GM23338 (cell line): ENCODE results near the gene ANKRD44. TPM values are rescaled to one million over a fixed set of nuclear protein-coding genes. Genes with fewer than 3 reads are reported as not detected.

Experiments
- ATAC-seq: fragments of 200-7000 bp; cut with Tn5 transposase; 3 replicates; pipeline ENCODE4 v1.9.1; 2020
- DNase-seq: peaks from one replicate; pipeline ENCODE4 v3.0.0-alpha.2; 2015; ENCODE audit warnings: low spot score
- H2AFZ ChIP-seq: fragments of 200-600 bp; sonication (generic); 2 replicates; pipeline ENCODE4 v1.8.0; 2016; ENCODE audit warnings: antibody characterized with exemption, mild to moderate bottlenecking, moderate library complexity
- H3F3A ChIP-seq: fragments of 200-600 bp; sonication (generic); replicated peaks from 2 replicates; pipeline ENCODE4 v1.8.0; 2017; ENCODE audit warnings: antibody characterized with exemption, mixed run types, low read depth
- H3K27ac ChIP-seq: fragments of 200-600 bp; sonication (generic); 2 replicates; pipeline ENCODE4 v1.6.1; 2016; ENCODE audit warnings: low read depth
- H3K27me3 ChIP-seq: fragments of 200-600 bp; sonication (generic); 2 replicates; pipeline ENCODE4 v1.8.0; 2016; ENCODE audit warnings: mild to moderate bottlenecking, mixed run types, moderate library complexity; ENCODE audit not compliant: insufficient read depth
- H3K36me3 ChIP-seq: fragments of 200-600 bp; sonication (generic); 2 replicates; pipeline ENCODE4 v1.8.0; 2016; ENCODE audit warnings: mild to moderate bottlenecking; ENCODE audit not compliant: insufficient read depth
- H3K4me1 ChIP-seq: fragments of 200-600 bp; sonication (generic); 2 replicates; pipeline ENCODE4 v1.8.0; 2016; ENCODE audit warnings: mild to moderate bottlenecking, moderate library complexity; ENCODE audit not compliant: insufficient read depth
- H3K4me2 ChIP-seq: fragments of 200-600 bp; sonication (generic); 2 replicates; pipeline ENCODE4 v1.7.1; 2017; ENCODE audit warnings: mixed run types
- H3K4me3 ChIP-seq: fragments of 200-600 bp; sonication (generic); 2 replicates; pipeline ENCODE4 v1.6.1; 2016; ENCODE audit warnings: mixed run types
- H3K79me2 ChIP-seq: fragments of 200-600 bp; sonication (generic); replicated peaks from 2 replicates; pipeline ENCODE4 v1.8.0; 2017; ENCODE audit warnings: mild to moderate bottlenecking; ENCODE audit not compliant: insufficient read depth
- H3K9me2 ChIP-seq: fragments of 200-600 bp; sonication (generic); 2 replicates; pipeline ENCODE4 v1.8.0; 2017; ENCODE audit not compliant: insufficient read depth
- H4K20me1 ChIP-seq: fragments of 200-600 bp; sonication (generic); replicated peaks from 2 replicates; pipeline ENCODE4 v1.8.0; 2017; ENCODE audit warnings: mild to moderate bottlenecking; ENCODE audit not compliant: insufficient read depth
- H3K27ac Mint-ChIP-seq: 2 replicates; pipeline ENCODE4 v1.8.0; 2020; ENCODE audit warnings: inconsistent platforms, mild to moderate bottlenecking, moderate library complexity, mixed read lengths
- H3K27me3 Mint-ChIP-seq: 3 replicates; pipeline ENCODE4 v1.8.0; 2022; ENCODE audit warnings: low read depth, mild to moderate bottlenecking, moderate library complexity, mixed read lengths, inconsistent platforms; ENCODE audit not compliant: insufficient read depth, poor library complexity
- H3K36me3 Mint-ChIP-seq: 3 replicates; pipeline ENCODE4 v1.8.0; 2021; ENCODE audit warnings: low read depth, mild to moderate bottlenecking, inconsistent platforms, moderate library complexity, mixed read lengths
- H3K4me1 Mint-ChIP-seq: 3 replicates; pipeline ENCODE4 v1.8.0; 2020; ENCODE audit warnings: mild to moderate bottlenecking, inconsistent platforms, mixed read lengths
- H3K4me3 Mint-ChIP-seq: 3 replicates; pipeline ENCODE4 v1.8.0; 2021; ENCODE audit warnings: moderate library complexity, mild to moderate bottlenecking, inconsistent platforms, mixed read lengths
- H3K9me3 Mint-ChIP-seq: 3 replicates; pipeline ENCODE4 v1.8.0; 2020; ENCODE audit warnings: moderate library complexity, mild to moderate bottlenecking, inconsistent platforms, mixed read lengths
- CREB1 ChIP-seq: fragments of 250-450 bp; sonication (Bioruptor Pico); IDR thresholded peaks from 2 replicates; pipeline ENCODE4 v1.5.0; 2020; ENCODE audit warnings: low read depth, mild to moderate bottlenecking, moderate library complexity
- CTCF ChIP-seq, 2 experiments: fragments of 200-600 bp in 1 of 2; sonication (generic) in 1 of 2; conservative IDR thresholded peaks; 2 replicates each; pipeline versions ENCODE4 v1.5.1 to v1.6.1; 2016 to 2017; ENCODE audit warnings: antibody characterized with exemption in 2 of 2, low read depth in 2 of 2, mild to moderate bottlenecking in 2 of 2, moderate library complexity in 1 of 2
- EZH2 ChIP-seq: fragments of 200-600 bp; sonication (generic); IDR thresholded peaks from one replicate; pipeline ENCODE4 v1.8.0; 2017; ENCODE audit warnings: antibody characterized with exemption, mild to moderate bottlenecking, low read depth; ENCODE audit not compliant: unreplicated experiment
- EZH2phosphoT487 ChIP-seq: fragments of 200-600 bp; sonication (generic); IDR thresholded peaks from one replicate; pipeline ENCODE4 v1.8.1; 2018; ENCODE audit warnings: antibody characterized with exemption; ENCODE audit not compliant: unreplicated experiment
- JUNB ChIP-seq: IDR thresholded peaks from one replicate; pipeline ENCODE4 v1.6.1; 2016; ENCODE audit warnings: antibody characterized with exemption; ENCODE audit not compliant: unreplicated experiment
- POLR2AphosphoS5 ChIP-seq: IDR thresholded peaks from 2 replicates; pipeline ENCODE4 v1.6.1; 2016; ENCODE audit warnings: antibody characterized with exemption, low read depth
- ZNF114 ChIP-seq: fragments of 250-450 bp; sonication (Bioruptor Pico); IDR thresholded peaks from 2 replicates; pipeline ENCODE4 v1.5.0; 2020; ENCODE audit warnings: mild to moderate bottlenecking, moderate library complexity
- polyA plus RNA-seq: library from polyadenylated mRNA; unstranded; fragments of >200 nt; fragmentation: Nextera tagmentation; extraction: Ambion mirVana; gene quantifications from 2 replicates; pipeline ENCODE4 v1.2.1, GENCODE V29; 2016
- total RNA-seq: library from RNA; depleted of rRNA; stranded (reverse); fragments of >200 nt; shearing (Covaris generic); gene quantifications from 2 replicates; pipeline ENCODE4 v1.2.3, GENCODE V29; 2014
- TF ChIP-seq, protein P1 (sequence below): fragments of 250-450 bp; sonication (Bioruptor Pico); IDR thresholded peaks from 2 replicates; pipeline ENCODE4 v1.5.0; 2020; ENCODE audit warnings: mild to moderate bottlenecking, moderate library complexity

Gene ANKRD44
- total and polyA plus RNA-seq, 2 experiments from 2014 or later, result 0.44 to 0.56 TPM

- no peak for TF ChIP-seq CTCF (conservative IDR thresholded peaks at IDR 0.05; ENCODE audit: low read depth in 2 of 2)
- no peak for TF ChIP-seq CREB1 (CRISPR knock-in tag)
Measured at GRCh38 chr2:196987298-196987648, 323.3 kb downstream of the ANKRD44 start (continued).

DNA sequence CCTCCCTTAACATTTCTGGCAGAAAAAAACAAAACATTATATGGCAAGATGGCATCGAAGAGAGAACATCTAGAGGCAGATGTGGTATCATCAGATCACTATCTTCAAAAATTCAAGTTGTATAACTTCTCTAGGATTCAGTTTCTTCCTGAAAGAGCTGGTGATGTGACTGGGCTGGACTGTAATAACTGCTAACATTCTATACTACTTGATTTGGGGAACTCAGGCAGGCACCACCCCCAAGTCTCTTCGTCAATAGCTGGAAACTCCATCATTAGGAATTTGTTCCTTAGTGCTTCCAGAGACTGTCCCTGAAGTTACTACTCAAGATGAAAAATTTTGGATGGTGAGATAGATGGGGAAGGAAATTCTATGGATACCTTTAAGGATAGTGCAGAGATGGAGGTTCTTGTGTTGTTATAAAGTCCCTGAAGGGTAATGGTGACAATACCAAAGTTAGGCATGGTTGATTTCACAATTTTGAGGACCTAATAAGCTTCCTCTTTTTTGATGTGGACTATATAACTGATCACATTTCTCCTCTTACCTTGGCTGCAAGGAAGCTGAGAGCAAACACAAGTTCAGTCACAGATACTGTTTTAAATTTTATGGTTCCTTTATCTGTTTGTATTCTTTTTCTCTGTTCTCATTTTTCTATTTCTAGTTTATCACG is 324.9 kb downstream of the ANKRD44 start:
- no peak for DNase-seq
- Histone ChIP-seq H3K27me3 (no peaks in the 10 kb centered on the region), H3K9me2 (no peaks in the 10 kb centered on the region), H3F3A (no peaks in the 10 kb centered on the region), H3K4me1 (peaks cover 11% of the 10 kb centered on the region; the same call in 1 of the 2 replicates), H3K27ac (no peak overlapping the region), H3K4me2 (no peak overlapping the region), H3K79me2 (no peaks in the 10 kb centered on the region), H2AFZ (no peak overlapping the region), H4K20me1 (no peaks in the 10 kb centered on the region), H3K4me3 (no peak overlapping the region), H3K36me3 (no peaks in the 10 kb centered on the region)
- H3K27ac Mint-ChIP-seq, result no peak overlapping the region
- no peak for TF ChIP-seq ZNF114
- no peak for TF ChIP-seq EZH2
- no peak for TF ChIP-seq JUNB
- no peak for TF ChIP-seq CTCF (conservative IDR thresholded peaks at IDR 0.05; ENCODE audit: low read depth in 2 of 2)
- no peak for TF ChIP-seq EZH2phosphoT487
- no peak for TF ChIP-seq POLR2AphosphoS5
- TF ChIP-seq CREB1 (CRISPR knock-in tag), result no peak
- TF ChIP-seq, protein P1, sequence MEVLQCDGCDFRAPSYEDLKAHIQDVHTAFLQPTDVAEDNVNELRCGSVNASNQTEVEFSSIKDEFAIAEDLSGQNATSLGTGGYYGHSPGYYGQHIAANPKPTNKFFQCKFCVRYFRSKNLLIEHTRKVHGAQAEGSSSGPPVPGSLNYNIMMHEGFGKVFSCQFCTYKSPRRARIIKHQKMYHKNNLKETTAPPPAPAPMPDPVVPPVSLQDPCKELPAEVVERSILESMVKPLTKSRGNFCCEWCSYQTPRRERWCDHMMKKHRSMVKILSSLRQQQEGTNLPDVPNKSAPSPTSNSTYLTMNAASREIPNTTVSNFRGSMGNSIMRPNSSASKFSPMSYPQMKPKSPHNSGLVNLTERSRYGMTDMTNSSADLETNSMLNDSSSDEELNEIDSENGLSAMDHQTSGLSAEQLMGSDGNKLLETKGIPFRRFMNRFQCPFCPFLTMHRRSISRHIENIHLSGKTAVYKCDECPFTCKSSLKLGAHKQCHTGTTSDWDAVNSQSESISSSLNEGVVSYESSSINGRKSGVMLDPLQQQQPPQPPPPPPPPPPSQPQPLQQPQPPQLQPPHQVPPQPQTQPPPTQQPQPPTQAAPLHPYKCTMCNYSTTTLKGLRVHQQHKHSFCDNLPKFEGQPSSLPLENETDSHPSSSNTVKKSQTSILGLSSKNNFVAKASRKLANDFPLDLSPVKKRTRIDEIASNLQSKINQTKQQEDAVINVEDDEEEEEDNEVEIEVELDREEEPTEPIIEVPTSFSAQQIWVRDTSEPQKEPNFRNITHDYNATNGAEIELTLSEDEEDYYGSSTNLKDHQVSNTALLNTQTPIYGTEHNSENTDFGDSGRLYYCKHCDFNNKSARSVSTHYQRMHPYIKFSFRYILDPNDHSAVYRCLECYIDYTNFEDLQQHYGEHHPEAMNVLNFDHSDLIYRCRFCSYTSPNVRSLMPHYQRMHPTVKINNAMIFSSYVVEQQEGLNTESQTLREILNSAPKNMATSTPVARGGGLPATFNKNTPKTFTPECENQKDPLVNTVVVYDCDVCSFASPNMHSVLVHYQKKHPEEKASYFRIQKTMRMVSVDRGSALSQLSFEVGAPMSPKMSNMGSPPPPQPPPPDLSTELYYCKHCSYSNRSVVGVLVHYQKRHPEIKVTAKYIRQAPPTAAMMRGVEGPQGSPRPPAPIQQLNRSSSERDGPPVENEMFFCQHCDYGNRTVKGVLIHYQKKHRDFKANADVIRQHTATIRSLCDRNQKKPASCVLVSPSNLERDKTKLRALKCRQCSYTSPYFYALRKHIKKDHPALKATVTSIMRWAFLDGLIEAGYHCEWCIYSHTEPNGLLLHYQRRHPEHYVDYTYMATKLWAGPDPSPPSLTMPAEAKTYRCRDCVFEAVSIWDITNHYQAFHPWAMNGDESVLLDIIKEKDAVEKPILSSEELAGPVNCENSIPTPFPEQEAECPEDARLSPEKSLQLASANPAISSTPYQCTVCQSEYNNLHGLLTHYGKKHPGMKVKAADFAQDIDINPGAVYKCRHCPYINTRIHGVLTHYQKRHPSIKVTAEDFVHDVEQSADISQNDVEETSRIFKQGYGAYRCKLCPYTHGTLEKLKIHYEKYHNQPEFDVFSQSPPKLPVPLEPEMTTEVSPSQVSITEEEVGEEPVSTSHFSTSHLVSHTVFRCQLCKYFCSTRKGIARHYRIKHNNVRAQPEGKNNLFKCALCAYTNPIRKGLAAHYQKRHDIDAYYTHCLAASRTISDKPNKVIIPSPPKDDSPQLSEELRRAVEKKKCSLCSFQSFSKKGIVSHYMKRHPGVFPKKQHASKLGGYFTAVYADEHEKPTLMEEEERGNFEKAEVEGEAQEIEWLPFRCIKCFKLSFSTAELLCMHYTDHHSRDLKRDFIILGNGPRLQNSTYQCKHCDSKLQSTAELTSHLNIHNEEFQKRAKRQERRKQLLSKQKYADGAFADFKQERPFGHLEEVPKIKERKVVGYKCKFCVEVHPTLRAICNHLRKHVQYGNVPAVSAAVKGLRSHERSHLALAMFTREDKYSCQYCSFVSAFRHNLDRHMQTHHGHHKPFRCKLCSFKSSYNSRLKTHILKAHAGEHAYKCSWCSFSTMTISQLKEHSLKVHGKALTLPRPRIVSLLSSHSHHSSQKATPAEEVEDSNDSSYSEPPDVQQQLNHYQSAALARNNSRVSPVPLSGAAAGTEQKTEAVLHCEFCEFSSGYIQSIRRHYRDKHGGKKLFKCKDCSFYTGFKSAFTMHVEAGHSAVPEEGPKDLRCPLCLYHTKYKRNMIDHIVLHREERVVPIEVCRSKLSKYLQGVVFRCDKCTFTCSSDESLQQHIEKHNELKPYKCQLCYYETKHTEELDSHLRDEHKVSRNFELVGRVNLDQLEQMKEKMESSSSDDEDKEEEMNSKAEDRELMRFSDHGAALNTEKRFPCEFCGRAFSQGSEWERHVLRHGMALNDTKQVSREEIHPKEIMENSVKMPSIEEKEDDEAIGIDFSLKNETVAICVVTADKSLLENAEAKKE (CRISPR knock-in tag), result no peak
- H3K27me3 Mint-ChIP-seq, result peaks cover 2% of the 10 kb centered on the region
- no peak for ATAC-seq
- H3K4me1 Mint-ChIP-seq, result peaks cover 21% of the 10 kb centered on the region; the same call in 2 of the 3 replicates
- no peak overlapping the region for H3K4me3 Mint-ChIP-seq
- no peaks in the 10 kb centered on the region for H3K36me3 Mint-ChIP-seq
- H3K9me3 Mint-ChIP-seq, result no peaks in the 10 kb centered on the region; the same call in 2 of the 3 replicates
